Fibroblast of the aortic adventitia (primary cell): Measurements from ENCODE around the gene DOCK1. TPM values are rescaled to one million over a fixed set of nuclear protein-coding genes. Genes with fewer than 3 reads are reported as not detected.

Experiments
- DNase-seq: peaks from one replicate; pipeline ENCODE4 v3.0.0-alpha.2; 2010; ENCODE audit warnings: low read depth
- H3K4me3 ChIP-seq: 2 replicates; pipeline ENCODE4 v1.5.1; 2011; ENCODE audit warnings: low read depth, mild to moderate bottlenecking, control low read depth, low read length, moderate library complexity
- CTCF ChIP-seq: IDR thresholded peaks from 2 replicates; pipeline ENCODE4 v1.5.1; 2011; ENCODE audit warnings: mild to moderate bottlenecking, low read length, control low read depth, inconsistent platforms; ENCODE audit not compliant: insufficient read depth
- total RNA-seq: library from RNA; depleted of rRNA; stranded (reverse); fragments of >200 nt; gene quantifications from 2 replicates; pipeline ENCODE4 v1.2.3, GENCODE V29; 2012; ENCODE audit warnings: low replicate concordance

The DOCK1 gene
- total RNA-seq, 1 donor, result 75.2 TPM

- no peak for DNase-seq
- H3K4me3 ChIP-seq, result no peak overlapping the region
- TF ChIP-seq CTCF, result no peak
These were observed 557.5 kb downstream of the DOCK1 start for GRCh38 chr10:127462643-127463295.

GRCh38 chr10:127463548-127463947 lies 558.3 kb downstream of the DOCK1 start:
- DNase-seq, result no peak
- H3K4me3 ChIP-seq, result no peak overlapping the region
- TF ChIP-seq CTCF, result no peak

GRCh38 chr10:127464561-127464960 lies 559.3 kb downstream of the DOCK1 start:
- no peak for TF ChIP-seq CTCF
- no peak for DNase-seq
- no peak overlapping the region for H3K4me3 ChIP-seq

GRCh38 chr10:127467811-127468210 lies 562.6 kb downstream of the DOCK1 start:
- no peak overlapping the region for H3K4me3 ChIP-seq
- no peak for TF ChIP-seq CTCF
- DNase-seq, result no peak

- no peak for TF ChIP-seq CTCF
- no peak for DNase-seq
- no peak overlapping the region for H3K4me3 ChIP-seq
These were observed 563.4 kb downstream of the DOCK1 start for GRCh38 chr10:127468632-127469031.

- H3K4me3 ChIP-seq, result no peak overlapping the region
- TF ChIP-seq CTCF, result no peak
- DNase-seq, result no peak
These were observed 565.7 kb downstream of the DOCK1 start for GRCh38 chr10:127470911-127471310.

GRCh38 chr10:127472976-127473375 lies 567.7 kb downstream of the DOCK1 start:
- DNase-seq, result no peak
- TF ChIP-seq CTCF, result no peak
- H3K4me3 ChIP-seq, result no peak overlapping the region
